Measurements from ENCODE around the gene MMP25. TPM values are rescaled to one million over a fixed set of nuclear protein-coding genes. Genes with fewer than 3 reads are reported as not detected.
"Not testable (repeated sequence)": the region's sequence is repeated elsewhere in the genome, so short reads cannot be mapped to it uniquely, and the experiment has no call there.

The MMP25 gene
- total RNA-seq, 1 donor from 2014 or later, result 0.89 TPM

GRCh38 chr16:3050487-3050886 lies 4.1 kb downstream of the MMP25 start:
- Histone ChIP-seq H3K4me3 (ENCODE audit: insufficient read depth, low read depth, low read length) (no peak overlapping the region), H3K27ac (ENCODE audit: low read depth, low read length) (no peak overlapping the region), H3K4me1 (ENCODE audit: insufficient read depth, low read length) (peaks cover 5% of the 10 kb centered on the region), H3K79me2 (ENCODE audit: insufficient read depth, low read length) (no peaks in the 10 kb centered on the region), H3K9me3 (ENCODE audit: insufficient read depth, low read depth, low read length) (no peaks in the 10 kb centered on the region), H2AFZ (ENCODE audit: low read depth, low read length) (no peak overlapping the region), H3K36me3 (ENCODE audit: insufficient read depth, low read length) (no peaks in the 10 kb centered on the region), H3K9ac (ENCODE audit: low read length) (no peak overlapping the region), H4K20me1 (ENCODE audit: insufficient read depth, low read length) (peaks cover 3% of the 10 kb centered on the region), H3K27me3 (ENCODE audit: insufficient read depth, low read length) (peaks cover 19% of the 10 kb centered on the region), H3K4me2 (ENCODE audit: low read length) (no peak overlapping the region)
- TF ChIP-seq CTCF (IDR thresholded peaks at IDR 0.05; ENCODE audit: insufficient read depth, low read depth, low read length), result no peak
- TF ChIP-seq EZH2 (IDR thresholded peaks at IDR 0.05; ENCODE audit: insufficient read depth, low read length), result no peak
- no peak overlapping the region for H3K27ac Mint-ChIP-seq (ENCODE audit: unreplicated experiment)
- no peaks in the 10 kb centered on the region for H3K4me1 Mint-ChIP-seq (ENCODE audit: low read depth, unreplicated experiment)
- peaks cover 27% of the 10 kb centered on the region for H3K27me3 Mint-ChIP-seq (ENCODE audit: low read depth, unreplicated experiment)
- DNase-seq (ENCODE audit: low read depth), result no peak
- peaks cover 3% of the 10 kb centered on the region for H3K9me3 Mint-ChIP-seq (ENCODE audit: unreplicated experiment)
- no peak for FAIRE-seq
- H3K4me3 Mint-ChIP-seq (ENCODE audit: unreplicated experiment), result no peak overlapping the region
- peaks cover 5% of the 10 kb centered on the region for H3K36me3 Mint-ChIP-seq (ENCODE audit: low read depth, unreplicated experiment)

DNA sequence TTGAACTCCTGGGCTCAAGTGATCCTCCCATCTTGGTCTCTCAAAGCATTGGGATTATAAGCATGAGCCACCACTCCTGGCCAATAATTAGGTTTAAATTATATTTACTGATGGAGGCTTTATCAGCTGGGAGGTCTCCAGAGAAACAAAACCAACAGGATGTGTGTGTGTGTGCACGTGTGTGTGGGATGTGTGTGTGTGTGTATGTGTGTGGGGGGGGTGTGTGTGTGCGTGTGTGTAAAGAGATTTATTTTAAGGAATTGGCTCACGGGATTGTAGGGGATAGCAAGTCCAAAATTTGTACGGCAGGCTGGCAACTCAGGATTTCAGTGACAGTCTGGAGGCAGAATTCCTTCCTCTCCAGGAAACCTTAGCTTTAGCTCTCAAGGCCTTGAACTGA lies 4.6 kb downstream of the MMP25 start:
- Histone ChIP-seq H4K20me1 (ENCODE audit: insufficient read depth, low read length) (peaks cover 3% of the 10 kb centered on the region), H3K79me2 (ENCODE audit: insufficient read depth, low read length) (no peaks in the 10 kb centered on the region), H3K4me2 (ENCODE audit: low read length) (no peak overlapping the region), H3K4me3 (ENCODE audit: insufficient read depth, low read depth, low read length) (no peak overlapping the region), H3K36me3 (ENCODE audit: insufficient read depth, low read length) (no peaks in the 10 kb centered on the region), H3K27ac (ENCODE audit: low read depth, low read length) (no peak overlapping the region), H3K9ac (ENCODE audit: low read length) (no peak overlapping the region), H3K27me3 (ENCODE audit: insufficient read depth, low read length) (peaks cover 16% of the 10 kb centered on the region), H3K4me1 (ENCODE audit: insufficient read depth, low read length) (peaks cover under 1% of the 10 kb centered on the region), H3K9me3 (ENCODE audit: insufficient read depth, low read depth, low read length) (no peaks in the 10 kb centered on the region), H2AFZ (ENCODE audit: low read depth, low read length) (no peak overlapping the region)
- H3K4me1 Mint-ChIP-seq (ENCODE audit: low read depth, unreplicated experiment), result no peaks in the 10 kb centered on the region
- TF ChIP-seq EZH2 (IDR thresholded peaks at IDR 0.05; ENCODE audit: insufficient read depth, low read length) (no peak), CTCF (IDR thresholded peaks at IDR 0.05; ENCODE audit: insufficient read depth, low read depth, low read length) (no peak)
- peaks cover 27% of the 10 kb centered on the region for H3K27me3 Mint-ChIP-seq (ENCODE audit: low read depth, unreplicated experiment)
- H3K9me3 Mint-ChIP-seq (ENCODE audit: unreplicated experiment), result peaks cover 3% of the 10 kb centered on the region
- no peak overlapping the region for H3K27ac Mint-ChIP-seq (ENCODE audit: unreplicated experiment)
- no peak for FAIRE-seq
- H3K36me3 Mint-ChIP-seq (ENCODE audit: low read depth, unreplicated experiment), result peaks cover 5% of the 10 kb centered on the region
- no peak for DNase-seq (ENCODE audit: low read depth)
- no peak overlapping the region for H3K4me3 Mint-ChIP-seq (ENCODE audit: unreplicated experiment)

DNA sequence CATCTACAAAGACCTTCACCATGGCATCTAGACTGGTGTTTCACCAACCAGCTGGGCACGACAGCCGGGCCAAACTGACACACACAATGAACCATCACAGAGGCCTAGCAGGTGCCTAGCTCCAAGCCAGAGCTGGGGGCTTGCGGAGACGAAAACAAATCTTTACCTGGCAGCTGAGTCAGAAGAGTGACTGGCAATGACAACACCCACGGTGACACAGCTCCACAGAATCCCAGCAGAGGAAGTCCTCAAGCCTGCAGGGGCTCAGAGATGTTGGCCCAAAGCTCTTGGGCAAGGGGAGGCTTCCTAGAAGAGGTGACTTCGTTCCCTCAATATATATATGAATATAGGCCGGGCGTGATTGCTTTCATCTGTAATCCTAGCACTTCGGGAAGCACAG lies 5.1 kb downstream of the MMP25 start:
- TF ChIP-seq EZH2 (IDR thresholded peaks at IDR 0.05; ENCODE audit: insufficient read depth, low read length) (peak; percentile 31), CTCF (IDR thresholded peaks at IDR 0.05; ENCODE audit: insufficient read depth, low read depth, low read length) (no peak)
- no peak for DNase-seq (ENCODE audit: low read depth)
- no peaks in the 10 kb centered on the region for H3K4me1 ChIP-seq (ENCODE audit: insufficient read depth, low read length)
- H3K27me3 Mint-ChIP-seq (ENCODE audit: low read depth, unreplicated experiment), result peaks cover 27% of the 10 kb centered on the region
- peaks cover 3% of the 10 kb centered on the region for H3K9me3 Mint-ChIP-seq (ENCODE audit: unreplicated experiment)
- H3K27ac Mint-ChIP-seq (ENCODE audit: unreplicated experiment), result no peak overlapping the region
- no peak overlapping the region for H3K9ac ChIP-seq (ENCODE audit: low read length)
- H3K36me3 Mint-ChIP-seq (ENCODE audit: low read depth, unreplicated experiment), result peaks cover 5% of the 10 kb centered on the region
- no peak overlapping the region for H3K27ac ChIP-seq (ENCODE audit: low read depth, low read length)
- H2AFZ ChIP-seq (ENCODE audit: low read depth, low read length), result no peak overlapping the region
- H4K20me1 ChIP-seq (ENCODE audit: insufficient read depth, low read length), result peaks cover 3% of the 10 kb centered on the region
- H3K4me3 ChIP-seq (ENCODE audit: insufficient read depth, low read depth, low read length), result no peak overlapping the region
- H3K4me2 ChIP-seq (ENCODE audit: low read length), result no peak overlapping the region
- no peaks in the 10 kb centered on the region for H3K9me3 ChIP-seq (ENCODE audit: insufficient read depth, low read depth, low read length)
- peaks cover 16% of the 10 kb centered on the region for H3K27me3 ChIP-seq (ENCODE audit: insufficient read depth, low read length)
- FAIRE-seq, result no peak
- H3K4me1 Mint-ChIP-seq (ENCODE audit: low read depth, unreplicated experiment), result no peaks in the 10 kb centered on the region
- no peaks in the 10 kb centered on the region for H3K79me2 ChIP-seq (ENCODE audit: insufficient read depth, low read length)
- no peaks in the 10 kb centered on the region for H3K36me3 ChIP-seq (ENCODE audit: insufficient read depth, low read length)
- H3K4me3 Mint-ChIP-seq (ENCODE audit: unreplicated experiment), result no peak overlapping the region

DNA sequence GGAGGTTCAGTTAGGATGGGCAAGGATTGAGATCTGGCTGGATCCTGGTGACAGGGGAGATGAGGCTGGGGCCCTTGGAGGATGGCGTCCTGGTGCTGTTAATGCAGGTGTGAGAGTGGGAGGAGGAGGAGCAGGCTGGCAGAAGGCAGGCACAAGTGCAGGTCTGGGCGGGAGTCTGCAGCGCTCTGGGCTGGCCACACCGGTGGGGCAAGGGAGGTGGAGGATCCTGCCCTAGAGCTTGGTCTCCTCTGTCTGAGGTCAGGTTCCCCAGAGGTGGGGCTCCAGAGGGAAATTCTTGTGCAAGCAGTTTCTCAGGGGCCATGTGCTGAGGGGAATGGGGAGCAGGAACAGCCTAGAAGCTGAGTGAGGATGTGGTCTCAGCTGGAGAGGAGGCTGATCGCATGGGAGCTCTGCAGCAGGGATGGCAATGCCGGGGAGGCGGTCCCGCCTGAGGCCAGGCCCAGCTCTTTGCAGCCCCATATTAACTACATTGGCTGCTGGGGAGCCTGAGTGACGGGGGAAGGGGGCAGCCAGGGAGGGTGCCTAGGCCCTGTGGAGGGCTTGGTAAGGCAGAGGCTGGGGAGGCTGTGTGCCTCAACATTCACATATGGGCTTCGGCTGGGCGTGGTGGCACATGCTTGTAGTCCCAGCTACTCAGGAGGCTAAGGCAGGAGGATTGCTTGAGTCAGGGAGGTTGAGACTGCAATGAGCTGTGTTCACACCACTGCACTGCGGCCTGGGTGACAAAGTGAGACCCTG lies 6.4 kb downstream of the MMP25 start:
- not testable (repeated sequence) for H3K4me3 Mint-ChIP-seq (ENCODE audit: unreplicated experiment); DNase-seq (ENCODE audit: low read depth); H3K36me3 ChIP-seq (ENCODE audit: insufficient read depth, low read length); H3K27me3 ChIP-seq (ENCODE audit: insufficient read depth, low read length); H3K36me3 Mint-ChIP-seq (ENCODE audit: low read depth, unreplicated experiment); H3K9ac ChIP-seq (ENCODE audit: low read length); H3K4me2 ChIP-seq (ENCODE audit: low read length); FAIRE-seq; H3K79me2 ChIP-seq (ENCODE audit: insufficient read depth, low read length); H3K27ac Mint-ChIP-seq (ENCODE audit: unreplicated experiment); H3K4me1 ChIP-seq (ENCODE audit: insufficient read depth, low read length); H3K9me3 Mint-ChIP-seq (ENCODE audit: unreplicated experiment); H3K9me3 ChIP-seq (ENCODE audit: insufficient read depth, low read depth, low read length); H2AFZ ChIP-seq (ENCODE audit: low read depth, low read length); H3K27ac ChIP-seq (ENCODE audit: low read depth, low read length); H3K4me1 Mint-ChIP-seq (ENCODE audit: low read depth, unreplicated experiment); H4K20me1 ChIP-seq (ENCODE audit: insufficient read depth, low read length); H3K4me3 ChIP-seq (ENCODE audit: insufficient read depth, low read depth, low read length)
- H3K27me3 Mint-ChIP-seq (ENCODE audit: low read depth, unreplicated experiment), result peaks cover 25% of the 10 kb centered on the region
